Measurements from ENCODE around the gene SLC17A7. TPM values are rescaled to one million over a fixed set of nuclear protein-coding genes. Genes with fewer than 3 reads are reported as not detected.

Gene SLC17A7
- total and polyA plus RNA-seq, 2 of the 8 experiments (the other 6 are each of a cell fraction or from before 2014, with no cell fraction given): 2.7 to 3.0 TPM

GRCh38 chr19:49403404-49404187, 37.7 kb downstream of the SLC17A7 start (continued):
- no peak for TF ChIP-seq NRF1 (IDR thresholded peaks at IDR 0.05; ENCODE audit: low read depth, low read length)
- no peak for TF ChIP-seq CEBPB (IDR thresholded peaks at IDR 0.05; ENCODE audit: low read depth, low read length)
- no peak for TF ChIP-seq HDAC6 (IDR thresholded peaks at IDR 0.05; ENCODE audit: low read depth, low read length)
- TF ChIP-seq SIX5 (IDR thresholded peaks at IDR 0.05; ENCODE audit: low read depth, low read length): peak; percentile 67
- TF ChIP-seq TAF1 (IDR thresholded peaks at IDR 0.05; ENCODE audit: low read depth, low read length): peak; percentile 42; the same call in 1 of the 2 replicates
- 0 out of 2 replicates have a peak, but pooled peaks have one; percentile 31 for TF ChIP-seq SP4 (IDR thresholded peaks at IDR 0.05; ENCODE audit: low read length)
- TF ChIP-seq RAD21 (IDR thresholded peaks at IDR 0.05 in 1 of 2, conservative IDR thresholded peaks at IDR 0.05 in 1 of 2; ENCODE audit: low read depth in 2 of 2, low read length in 2 of 2): no peak; a peak in 1 of 4 replicates
- no peak for TF ChIP-seq USF2 (IDR thresholded peaks at IDR 0.05; ENCODE audit: low read length)
- no peak for TF ChIP-seq GABPA (IDR thresholded peaks at IDR 0.05; ENCODE audit: borderline replicate concordance, insufficient read depth, low read length)
- no peak for TF ChIP-seq KDM4A (IDR thresholded peaks at IDR 0.05; ENCODE audit: low read depth, low read length, severe bottlenecking)
- TF ChIP-seq, protein P1, sequence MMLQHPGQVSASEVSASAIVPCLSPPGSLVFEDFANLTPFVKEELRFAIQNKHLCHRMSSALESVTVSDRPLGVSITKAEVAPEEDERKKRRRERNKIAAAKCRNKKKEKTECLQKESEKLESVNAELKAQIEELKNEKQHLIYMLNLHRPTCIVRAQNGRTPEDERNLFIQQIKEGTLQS (IDR thresholded peaks at IDR 0.05; ENCODE audit: insufficient read depth, low read depth, low read length): no peak
- peak in 1 of 2 experiments; percentile 35; a peak in 1 of 4 replicates for TF ChIP-seq HDAC2 (IDR thresholded peaks at IDR 0.05; ENCODE audit: borderline replicate concordance in 1 of 2, low read depth in 2 of 2, low read length in 2 of 2)
- peak; percentile 82 for TF ChIP-seq ASH2L (IDR thresholded peaks at IDR 0.05; ENCODE audit: low read length)
- TF ChIP-seq CHD2 (IDR thresholded peaks at IDR 0.05; ENCODE audit: low read length): no peak; the same call in 1 of the 2 replicates
- TF ChIP-seq JUND (IDR thresholded peaks at IDR 0.05; ENCODE audit: low read length): no peak
- TF ChIP-seq CBX8 (IDR thresholded peaks at IDR 0.05; ENCODE audit: borderline replicate concordance, low read depth, low read length): no peak
- peak; percentile 88 for TF ChIP-seq SP1 (IDR thresholded peaks at IDR 0.05; ENCODE audit: low read depth, low read length)
- TF ChIP-seq, protein P2, sequence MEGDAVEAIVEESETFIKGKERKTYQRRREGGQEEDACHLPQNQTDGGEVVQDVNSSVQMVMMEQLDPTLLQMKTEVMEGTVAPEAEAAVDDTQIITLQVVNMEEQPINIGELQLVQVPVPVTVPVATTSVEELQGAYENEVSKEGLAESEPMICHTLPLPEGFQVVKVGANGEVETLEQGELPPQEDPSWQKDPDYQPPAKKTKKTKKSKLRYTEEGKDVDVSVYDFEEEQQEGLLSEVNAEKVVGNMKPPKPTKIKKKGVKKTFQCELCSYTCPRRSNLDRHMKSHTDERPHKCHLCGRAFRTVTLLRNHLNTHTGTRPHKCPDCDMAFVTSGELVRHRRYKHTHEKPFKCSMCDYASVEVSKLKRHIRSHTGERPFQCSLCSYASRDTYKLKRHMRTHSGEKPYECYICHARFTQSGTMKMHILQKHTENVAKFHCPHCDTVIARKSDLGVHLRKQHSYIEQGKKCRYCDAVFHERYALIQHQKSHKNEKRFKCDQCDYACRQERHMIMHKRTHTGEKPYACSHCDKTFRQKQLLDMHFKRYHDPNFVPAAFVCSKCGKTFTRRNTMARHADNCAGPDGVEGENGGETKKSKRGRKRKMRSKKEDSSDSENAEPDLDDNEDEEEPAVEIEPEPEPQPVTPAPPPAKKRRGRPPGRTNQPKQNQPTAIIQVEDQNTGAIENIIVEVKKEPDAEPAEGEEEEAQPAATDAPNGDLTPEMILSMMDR (IDR thresholded peaks at IDR 0.05; ENCODE audit: control extremely low read depth in 1 of 3, insufficient read depth in 1 of 3, low read depth in 1 of 3, low read length in 3 of 3): no peak
- TF ChIP-seq SUZ12 (IDR thresholded peaks at IDR 0.05; ENCODE audit: low read length): no peak
